ENCODE results near the gene SDHAF3. TPM values are rescaled to one million over a fixed set of nuclear protein-coding genes. Genes with fewer than 3 reads are reported as not detected.
"Not testable (repeated sequence)": the region's sequence is repeated elsewhere in the genome, so short reads cannot be mapped to it uniquely, and the experiment has no call there.

SDHAF3 gene
- total RNA-seq, 2 experiments from 2014 or later = 3.2 to 5.0 TPM

DNA sequence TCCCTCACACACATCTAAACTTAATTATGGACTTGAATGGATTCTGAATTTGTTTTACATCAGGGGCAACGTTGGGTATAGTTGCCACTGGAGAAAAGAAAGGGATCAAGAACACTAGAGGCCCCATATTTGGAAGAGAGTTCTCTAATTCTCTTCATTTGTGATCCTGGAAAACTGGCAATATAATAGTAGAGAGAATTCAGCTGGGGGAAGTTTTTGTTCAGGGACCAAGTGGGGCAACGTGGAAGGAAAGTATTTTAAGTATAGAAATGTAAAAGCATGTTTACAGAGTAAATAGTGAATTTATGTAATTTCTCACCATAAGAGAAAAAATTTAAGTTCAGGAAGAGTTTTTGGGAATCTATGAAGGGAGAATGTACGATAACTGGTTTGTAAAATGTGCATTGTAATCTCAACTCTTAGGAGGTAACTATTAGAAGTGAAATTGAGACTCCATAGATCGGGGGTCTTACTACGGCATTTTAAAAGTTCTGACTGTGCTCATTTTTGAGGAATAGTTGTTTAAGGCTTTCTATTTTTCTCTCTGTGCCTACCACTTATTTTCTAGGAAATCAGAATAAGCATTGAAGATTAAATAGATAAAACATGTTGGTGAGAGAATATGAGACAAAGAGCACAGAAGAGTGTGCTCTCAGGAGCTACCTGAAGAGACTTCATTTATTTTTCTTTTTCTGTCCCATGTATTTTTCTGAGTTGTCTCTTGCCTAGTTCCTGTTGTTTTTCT is 3.4 kb downstream of the SDHAF3 start:
- ATAC-seq (ENCODE audit: poor library complexity) (no peak), DNase-seq (no peak)
- ChIA-PET POLR2A (no interaction called here), CTCF (no interaction called here)
- H3K4me1 Mint-ChIP-seq (ENCODE audit: low read depth) = peaks cover 78% of the 10 kb centered on the region
- Histone ChIP-seq H3K9me3 (ENCODE audit: control insufficient read depth in 1 of 2, insufficient read depth in 1 of 2, low read length in 2 of 2) (no peaks in the 10 kb centered on the region), H3K4me1 (ENCODE audit: insufficient read depth, low read length) (peaks cover 10% of the 10 kb centered on the region), H3K4me3 (ENCODE audit: low read length) (no peak overlapping the region), H3K27ac (ENCODE audit: low read depth in 1 of 2, low read length in 2 of 2) (no peak overlapping the region), H3K27me3 (ENCODE audit: control insufficient read depth in 1 of 2, insufficient read depth in 2 of 2, low read length in 2 of 2) (no peaks in the 10 kb centered on the region), H3K36me3 (ENCODE audit: insufficient read depth, low read length) (no peaks in the 10 kb centered on the region)
- intact Hi-C loops (cut with DNase I, micrococcal nuclease) = no loop called here
- H3K4me3 Mint-ChIP-seq = no peak overlapping the region
- H3K27me3 Mint-ChIP-seq = no peaks in the 10 kb centered on the region
- peaks cover 8% of the 10 kb centered on the region for H3K9me3 Mint-ChIP-seq
- H3K36me3 Mint-ChIP-seq (ENCODE audit: low read depth) = peaks cover 28% of the 10 kb centered on the region
- TF ChIP-seq, protein P1, sequence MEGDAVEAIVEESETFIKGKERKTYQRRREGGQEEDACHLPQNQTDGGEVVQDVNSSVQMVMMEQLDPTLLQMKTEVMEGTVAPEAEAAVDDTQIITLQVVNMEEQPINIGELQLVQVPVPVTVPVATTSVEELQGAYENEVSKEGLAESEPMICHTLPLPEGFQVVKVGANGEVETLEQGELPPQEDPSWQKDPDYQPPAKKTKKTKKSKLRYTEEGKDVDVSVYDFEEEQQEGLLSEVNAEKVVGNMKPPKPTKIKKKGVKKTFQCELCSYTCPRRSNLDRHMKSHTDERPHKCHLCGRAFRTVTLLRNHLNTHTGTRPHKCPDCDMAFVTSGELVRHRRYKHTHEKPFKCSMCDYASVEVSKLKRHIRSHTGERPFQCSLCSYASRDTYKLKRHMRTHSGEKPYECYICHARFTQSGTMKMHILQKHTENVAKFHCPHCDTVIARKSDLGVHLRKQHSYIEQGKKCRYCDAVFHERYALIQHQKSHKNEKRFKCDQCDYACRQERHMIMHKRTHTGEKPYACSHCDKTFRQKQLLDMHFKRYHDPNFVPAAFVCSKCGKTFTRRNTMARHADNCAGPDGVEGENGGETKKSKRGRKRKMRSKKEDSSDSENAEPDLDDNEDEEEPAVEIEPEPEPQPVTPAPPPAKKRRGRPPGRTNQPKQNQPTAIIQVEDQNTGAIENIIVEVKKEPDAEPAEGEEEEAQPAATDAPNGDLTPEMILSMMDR (IDR thresholded peaks at IDR 0.05) = no peak
- H3K27ac Mint-ChIP-seq = no peak overlapping the region

DNA sequence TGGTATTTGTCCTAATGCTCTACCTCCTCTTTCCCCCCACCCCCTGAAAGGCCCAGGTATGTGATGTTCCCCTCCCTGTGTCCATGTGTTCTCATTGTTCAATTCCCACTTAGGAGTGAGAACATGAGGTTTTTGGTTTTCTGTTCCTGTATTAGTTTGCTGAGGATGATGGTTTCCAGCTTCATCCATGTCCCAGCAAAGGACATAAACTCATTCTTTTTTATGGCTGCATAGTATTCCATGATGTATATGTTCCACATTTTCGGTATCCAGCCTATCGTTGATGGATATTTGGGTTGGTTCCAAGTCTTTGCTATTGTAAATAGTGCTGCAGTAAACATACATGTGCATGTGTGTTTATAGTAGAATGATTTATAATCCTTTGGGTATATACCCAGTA is 5.6 kb downstream of the SDHAF3 start:
- intact Hi-C loops (cut with DNase I, micrococcal nuclease); DNase-seq; H3K4me3 Mint-ChIP-seq; H3K36me3 ChIP-seq (ENCODE audit: insufficient read depth, low read length); H3K9me3 Mint-ChIP-seq; CTCF ChIA-PET; H3K27ac ChIP-seq (ENCODE audit: low read depth in 1 of 2, low read length in 2 of 2); H3K9me3 ChIP-seq (ENCODE audit: control insufficient read depth in 1 of 2, insufficient read depth in 1 of 2, low read length in 2 of 2); H3K4me3 ChIP-seq (ENCODE audit: low read length); H3K4me1 ChIP-seq (ENCODE audit: insufficient read depth, low read length); H3K27me3 ChIP-seq (ENCODE audit: control insufficient read depth in 1 of 2, insufficient read depth in 2 of 2, low read length in 2 of 2); H3K27me3 Mint-ChIP-seq; ATAC-seq (ENCODE audit: poor library complexity); H3K27ac Mint-ChIP-seq; POLR2A ChIA-PET: not testable (repeated sequence)
- peaks cover 71% of the 10 kb centered on the region for H3K4me1 Mint-ChIP-seq (ENCODE audit: low read depth)
- H3K36me3 Mint-ChIP-seq (ENCODE audit: low read depth) = peaks cover 29% of the 10 kb centered on the region

DNA sequence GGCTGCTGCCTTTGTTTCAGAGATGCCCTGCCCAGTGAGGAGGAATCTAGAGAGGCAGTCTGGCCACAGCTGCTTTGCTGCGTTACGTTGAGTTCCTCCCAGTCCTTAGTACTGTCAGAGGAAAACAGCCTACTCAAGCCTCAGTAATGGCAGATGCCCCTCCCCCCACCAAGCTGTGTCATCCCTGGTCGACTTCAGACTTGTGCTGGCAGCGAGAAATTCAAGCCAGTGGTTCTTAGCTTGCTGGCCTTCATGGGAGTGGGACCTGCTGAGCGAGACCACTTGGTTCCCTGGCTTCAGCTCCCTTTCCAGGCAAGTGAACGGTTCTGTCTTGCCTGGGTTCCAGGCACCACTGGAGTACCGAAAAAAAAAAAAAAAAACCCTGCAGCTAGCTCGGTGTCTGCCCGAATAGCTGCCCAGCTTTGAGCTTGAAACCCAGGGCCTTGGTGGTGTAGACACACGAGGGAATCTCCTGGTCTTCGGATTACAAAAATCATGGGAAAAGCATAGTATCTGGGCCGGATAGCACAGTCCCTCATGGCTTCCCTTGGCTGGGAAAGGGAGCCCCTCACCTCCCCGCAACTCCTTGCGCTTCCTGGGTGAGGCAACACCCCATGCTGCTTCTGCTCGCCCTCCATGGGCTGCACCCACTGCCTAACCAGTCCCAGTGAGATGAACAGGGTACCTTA is 9.1 kb downstream of the SDHAF3 start:
- TF ChIP-seq, protein P1 (IDR thresholded peaks at IDR 0.05) = no peak
- no peaks in the 10 kb centered on the region for H3K27me3 ChIP-seq (ENCODE audit: control insufficient read depth in 1 of 2, insufficient read depth in 2 of 2, low read length in 2 of 2)
- ChIA-PET POLR2A (no interaction called here), CTCF (no interaction called here)
- no peaks in the 10 kb centered on the region for H3K27me3 Mint-ChIP-seq
- DNase-seq (no peak), ATAC-seq (ENCODE audit: poor library complexity) (no peak)
- no peak overlapping the region for H3K4me3 ChIP-seq (ENCODE audit: low read length)
- no peaks in the 10 kb centered on the region for H3K9me3 ChIP-seq (ENCODE audit: control insufficient read depth in 1 of 2, insufficient read depth in 1 of 2, low read length in 2 of 2)
- H3K27ac ChIP-seq (ENCODE audit: low read depth in 1 of 2, low read length in 2 of 2) = no peak overlapping the region
- intact Hi-C loops (cut with DNase I, micrococcal nuclease) = no loop called here
- H3K4me3 Mint-ChIP-seq = no peak overlapping the region
- H3K4me1 Mint-ChIP-seq (ENCODE audit: low read depth) = peaks cover 52% of the 10 kb centered on the region
- no peak overlapping the region for H3K27ac Mint-ChIP-seq
- peaks cover 25% of the 10 kb centered on the region for H3K36me3 Mint-ChIP-seq (ENCODE audit: low read depth)
- H3K4me1 ChIP-seq (ENCODE audit: insufficient read depth, low read length) = peaks cover 15% of the 10 kb centered on the region
- peaks cover 8% of the 10 kb centered on the region for H3K9me3 Mint-ChIP-seq
- H3K36me3 ChIP-seq (ENCODE audit: insufficient read depth, low read length) = peaks cover 6% of the 10 kb centered on the region

All from CD4-positive, alpha-beta T cell (primary cell).